Non-pigmented ciliary epithelial cell (primary cell): ENCODE data around the gene PTPN23.

ENCODE experiments used
- DNase-seq: peaks from one replicate; pipeline ENCODE4 v3.0.0-alpha.2; 2010; ENCODE audit warnings: low read depth

PTPN23 gene

DNA sequence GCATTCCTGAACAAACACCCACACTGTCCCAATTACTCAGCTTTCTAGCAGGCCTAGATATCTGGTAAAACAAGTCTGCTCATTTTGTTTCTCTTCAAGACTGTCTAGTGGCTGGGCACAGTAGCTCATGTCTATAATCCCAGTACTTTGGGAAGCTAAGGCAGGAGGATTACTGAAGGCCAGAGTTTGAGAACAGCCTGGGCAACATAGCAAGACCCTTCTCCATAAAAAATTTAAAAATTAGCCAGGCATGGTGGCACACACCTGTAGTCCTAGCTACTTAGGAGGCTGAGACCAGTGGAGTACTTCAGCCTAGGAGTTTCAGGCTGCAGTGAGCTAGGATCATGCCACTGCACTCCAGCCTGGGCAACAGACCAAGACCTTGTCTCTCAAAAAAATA is 6.2 kb upstream of the PTPN23 start:
- DNase-seq, result no peak

GRCh38 chr3:47376393-47376792 is 4.4 kb upstream of the PTPN23 start:
- no peak for DNase-seq

DNA sequence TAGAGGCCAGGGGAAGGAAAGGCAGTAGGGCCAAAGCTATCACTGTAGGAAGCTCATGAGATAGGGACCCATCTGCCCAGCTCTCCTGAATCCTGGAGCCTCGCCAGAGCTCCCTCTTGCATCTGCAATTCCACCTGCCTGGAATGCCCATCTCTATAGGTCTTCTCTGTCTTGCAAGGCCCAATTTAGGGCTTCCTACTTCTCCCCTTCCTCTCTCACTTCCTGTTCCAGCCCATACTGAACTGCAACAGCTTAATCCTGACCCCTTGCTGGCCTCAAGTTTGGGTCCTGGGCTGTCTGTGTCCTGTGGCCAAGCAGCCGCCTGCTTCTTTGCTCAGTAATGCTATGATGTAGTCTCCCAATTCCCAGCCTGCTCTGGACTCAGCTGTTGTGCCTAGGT is 3.6 kb upstream of the PTPN23 start:
- DNase-seq, result no peak

- DNase-seq, result no peak
These were observed 2.0 kb upstream of the PTPN23 start for GRCh38 chr3:47378869-47379268.

DNA sequence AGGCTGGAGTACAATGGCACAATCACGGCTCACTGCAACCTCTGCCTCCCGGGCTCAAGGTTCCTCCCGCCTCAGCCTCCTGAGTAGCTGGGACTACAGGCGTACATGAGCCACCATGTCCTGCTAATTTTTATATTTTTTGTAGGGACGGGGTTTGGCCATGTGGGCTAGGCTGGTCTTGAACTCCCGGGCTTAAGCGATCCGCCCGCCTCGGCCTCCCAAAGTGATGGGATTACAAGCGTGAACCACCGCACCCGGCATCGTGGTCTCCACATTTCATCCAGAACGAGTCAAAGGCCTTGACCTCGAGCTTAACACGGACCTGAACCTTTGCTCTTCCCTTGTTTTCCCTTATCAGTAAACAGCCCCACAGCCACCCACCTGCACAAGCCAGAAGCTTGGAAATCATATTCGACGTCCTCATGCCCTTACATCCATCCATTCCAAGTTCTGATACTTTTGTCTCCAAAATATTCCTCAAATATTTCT is 1.4 kb upstream of the PTPN23 start:
- DNase-seq, result no peak

DNA sequence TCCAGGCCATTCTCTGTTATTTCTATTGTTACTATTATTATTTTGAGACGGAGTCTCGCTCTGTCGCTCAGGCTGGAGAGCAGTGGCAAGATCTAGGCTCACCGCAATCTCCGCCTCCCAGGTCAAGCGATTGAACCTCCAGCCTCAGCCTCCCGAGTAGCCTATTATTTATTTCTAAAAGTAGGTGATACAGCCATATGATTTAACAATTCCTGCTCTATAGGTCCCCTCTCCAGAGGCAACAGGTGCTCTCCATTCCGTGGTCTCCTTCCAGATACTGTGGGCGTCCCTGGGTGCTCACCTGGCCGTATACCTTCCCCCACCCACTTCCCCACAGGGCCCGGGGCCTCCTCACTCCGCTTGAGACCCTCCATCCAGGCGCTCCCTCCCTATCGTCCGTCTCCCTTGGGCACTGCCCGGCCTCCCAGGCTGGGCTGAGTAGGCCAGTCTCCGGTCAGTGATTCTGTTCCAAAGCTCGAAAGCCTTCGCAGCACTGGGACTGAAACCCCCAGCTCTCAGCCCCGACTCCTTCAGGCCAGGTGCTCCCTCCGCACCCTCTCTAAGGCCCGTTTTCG is 708 bp upstream of the PTPN23 start:
- no peak for DNase-seq

- peak; percentile 41 for DNase-seq
These were observed 716 bp downstream of the PTPN23 start for GRCh38 chr3:47381317-47382157.

DNA sequence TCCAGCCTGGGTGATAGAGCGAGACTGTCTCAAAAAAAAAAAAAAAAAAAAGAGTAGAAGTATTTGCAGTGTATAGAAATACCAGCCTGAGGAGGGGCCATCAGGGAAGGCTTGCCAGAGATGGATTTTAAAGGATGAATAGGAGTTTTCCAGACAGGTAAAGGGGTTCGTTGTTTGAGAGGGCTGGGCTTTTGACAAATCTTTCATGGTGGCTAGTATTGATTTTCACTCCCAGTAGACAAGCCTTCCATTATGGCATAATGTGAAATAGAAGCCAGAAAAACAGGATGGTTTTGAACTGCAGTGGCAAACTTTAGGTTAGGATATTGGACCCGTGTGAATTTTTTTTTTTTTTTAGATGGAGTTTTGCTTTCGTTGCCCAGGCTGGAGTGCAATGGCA is 3.6 kb downstream of the PTPN23 start:
- no peak for DNase-seq

GRCh38 chr3:47385007-47385406 is 4.2 kb downstream of the PTPN23 start:
- no peak for DNase-seq

DNA sequence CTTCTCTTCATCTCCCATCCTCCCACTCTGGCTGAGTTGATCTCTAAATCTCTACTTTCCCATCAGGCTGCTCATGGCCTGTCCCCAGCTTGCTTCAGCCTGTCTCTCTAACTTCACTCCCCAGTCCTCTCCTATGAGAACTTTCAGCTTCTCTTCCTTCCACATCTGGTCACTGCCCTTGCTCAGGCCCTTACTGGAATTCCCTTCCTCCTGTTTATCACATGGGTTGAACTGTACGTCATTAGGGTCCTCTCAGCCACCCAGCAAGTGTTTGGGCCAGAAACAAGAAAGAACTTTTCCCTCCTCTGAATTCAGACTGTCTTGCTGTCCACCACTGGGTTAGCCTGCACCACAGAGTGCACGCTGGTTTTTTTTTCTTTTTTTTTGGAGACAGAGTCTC is 5.0 kb downstream of the PTPN23 start:
- no peak for DNase-seq

- no peak for DNase-seq
These were observed 12.1 kb downstream of the PTPN23 start for GRCh38 chr3:47392933-47393332.

DNA sequence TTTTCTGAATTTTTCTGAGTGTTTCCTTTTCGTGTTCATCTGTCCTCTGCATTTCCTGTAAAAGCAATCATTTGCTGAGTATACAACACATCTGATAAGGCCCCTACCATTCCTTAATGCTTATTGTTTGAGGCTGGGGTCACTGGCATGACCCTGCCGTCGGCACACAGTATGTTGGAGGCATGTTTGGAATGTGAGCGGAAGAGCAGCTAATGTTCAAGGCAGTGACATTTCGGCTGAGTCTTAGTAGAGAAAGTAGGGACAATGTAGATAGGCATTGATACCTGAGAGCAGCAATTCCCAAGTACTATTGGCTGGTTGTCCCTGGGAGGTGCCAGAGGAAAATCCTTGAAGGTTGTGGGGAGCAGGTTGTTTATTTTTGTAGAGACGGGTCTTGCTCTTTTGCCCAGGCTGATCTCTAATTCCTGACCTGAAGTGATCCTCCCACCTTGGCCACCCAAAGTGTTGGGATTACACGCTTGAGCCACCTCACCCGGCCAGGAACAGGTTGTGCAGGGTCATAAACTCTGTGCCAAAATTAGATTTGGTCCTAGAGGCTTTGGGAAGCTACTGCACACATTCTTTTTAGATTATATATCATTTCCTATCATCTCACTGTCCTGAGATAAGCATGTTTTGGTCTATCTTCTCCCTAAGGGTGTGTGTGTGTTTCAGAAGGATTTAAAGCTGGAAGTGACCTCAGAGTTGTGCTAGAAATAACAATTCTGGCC is 13.5 kb downstream of the PTPN23 start:
- DNase-seq, result no peak

- DNase-seq, result no peak
These were observed 14.1 kb downstream of the PTPN23 start for GRCh38 chr3:47394881-47395280.

DNA sequence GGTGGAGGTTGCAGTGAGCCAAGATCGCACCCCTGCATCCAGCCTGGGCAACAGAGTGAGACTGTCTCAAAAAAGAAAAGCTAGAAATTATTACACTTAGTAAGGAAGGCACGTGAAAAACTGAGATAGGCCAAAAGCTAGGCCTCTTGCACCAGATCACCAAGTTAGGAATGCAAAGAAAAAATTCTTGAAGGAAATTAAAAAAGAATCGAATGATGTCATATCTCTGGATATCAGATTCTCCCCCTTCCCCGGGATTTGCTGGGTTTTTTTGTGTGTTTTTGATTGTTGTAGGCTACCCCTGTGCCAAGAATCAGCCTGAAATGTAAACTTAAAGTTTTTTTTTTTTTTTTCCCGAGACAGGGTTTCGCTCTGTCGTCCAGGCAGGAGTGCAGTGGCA is 17.4 kb downstream of the PTPN23 start:
- DNase-seq, result no peak

GRCh38 chr3:47399016-47399415 is 18.2 kb downstream of the PTPN23 start:
- no peak for DNase-seq

- no peak for DNase-seq
These were observed 18.9 kb downstream of the PTPN23 start for GRCh38 chr3:47399531-47400270.

GRCh38 chr3:47404431-47404876 is 23.6 kb downstream of the PTPN23 start:
- no peak for DNase-seq

GRCh38 chr3:47404955-47405790 is 24.4 kb downstream of the PTPN23 start:
- DNase-seq, result no peak

DNA sequence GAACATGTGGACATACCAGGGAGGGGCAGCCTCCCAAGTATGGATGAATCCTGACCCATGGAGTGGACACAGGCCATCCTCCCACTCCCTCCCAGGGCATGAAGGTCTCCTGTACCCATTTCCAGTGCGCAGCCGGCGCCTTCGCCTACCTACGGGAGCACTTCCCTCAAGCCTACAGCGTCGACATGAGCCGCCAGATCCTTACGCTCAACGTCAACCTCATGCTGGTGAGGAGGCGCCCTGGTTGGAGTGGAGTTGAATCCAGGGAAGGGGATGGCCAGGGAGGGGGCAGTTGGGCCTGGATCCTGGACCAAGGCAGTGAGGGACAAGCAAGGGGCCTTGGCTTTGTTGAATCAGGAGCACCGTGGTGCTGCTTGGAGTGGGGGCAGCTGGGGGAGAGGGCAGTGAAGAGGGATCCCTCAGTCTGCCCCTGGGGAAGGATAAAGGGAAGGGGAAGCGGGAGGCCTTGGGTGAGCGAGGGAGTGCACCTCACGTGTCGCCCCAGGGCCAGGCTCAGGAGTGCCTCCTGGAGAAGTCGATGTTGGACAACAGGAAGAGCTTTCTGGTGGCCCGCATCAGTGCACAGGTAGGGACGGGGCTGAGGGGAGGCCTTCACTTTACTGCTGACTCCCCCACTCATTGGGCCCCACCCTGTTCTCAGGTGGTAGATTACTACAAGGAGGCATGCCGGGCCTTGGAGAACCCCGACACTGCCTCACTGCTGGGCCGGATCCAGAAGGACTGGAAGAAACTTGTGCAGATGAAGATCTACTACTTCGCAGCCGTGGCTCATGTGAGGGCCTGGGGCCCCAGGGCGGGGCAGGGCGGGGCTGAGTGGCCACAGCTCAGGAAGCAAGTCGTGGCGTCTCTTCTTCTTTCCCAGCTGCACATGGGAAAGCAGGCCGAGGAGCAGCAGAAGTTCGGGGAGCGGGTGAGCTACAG is 25.3 kb downstream of the PTPN23 start:
- no peak for DNase-seq

- no peak for DNase-seq
These were observed 25.9 kb downstream of the PTPN23 start for GRCh38 chr3:47406762-47407149.
